BJ (cell line): ENCODE measurements around the gene WDR70. TPM values are rescaled to one million over a fixed set of nuclear protein-coding genes. Genes with fewer than 3 reads are reported as not detected.
"Not testable (repeated sequence)": the region's sequence is repeated elsewhere in the genome, so short reads cannot be mapped to it uniquely, and the experiment has no call there.

Experiments
- CTCF ChIA-PET: fragments of 350-600 bp; formaldehyde crosslinking; extraction: SDS; loops from one replicate; lab custom pipeline; 2021; ENCODE audit warnings: antibody characterized with exemption, inconsistent platforms; lab: Yijun Ruan, JAX
- POLR2A ChIA-PET: fragments of 300-600 bp; sonication (Branson Sonifier 250); formaldehyde crosslinking; extraction: SDS; loops from one replicate; lab custom pipeline; 2021; ENCODE audit warnings: antibody characterized with exemption; lab: Charles Lee
- DNase-seq: peaks from one replicate; pipeline ENCODE4 v3.0.0-alpha.2; 2011; ENCODE audit warnings: low read depth
- H3K27me3 ChIP-seq: 2 replicates; pipeline ENCODE4 v1.6.0; 2011; ENCODE audit warnings: low read length; ENCODE audit not compliant: control insufficient read depth, insufficient read depth
- H3K36me3 ChIP-seq: 2 replicates; pipeline ENCODE4 v1.5.1; 2011; ENCODE audit warnings: low read length; ENCODE audit not compliant: control insufficient read depth, insufficient read depth
- H3K4me3 ChIP-seq: 2 replicates; pipeline ENCODE4 v1.5.1; 2011; ENCODE audit warnings: low read depth, mild to moderate bottlenecking, control low read depth, low read length
- CTCF ChIP-seq: IDR thresholded peaks from 2 replicates; pipeline ENCODE4 v1.5.1; 2011; ENCODE audit warnings: low read depth, mild to moderate bottlenecking, control low read depth, inconsistent platforms, low read length, moderate library complexity; ENCODE audit not compliant: insufficient read depth
- polyA plus RNA-seq: library from polyadenylated mRNA; depleted of rRNA; stranded (reverse); fragments of >200 nt; gene quantifications from 2 replicates; pipeline ENCODE4 v1.2.3, GENCODE V29; 2011

The WDR70 gene
- polyA plus RNA-seq, 1 experiment, result 14.0 TPM

- Histone ChIP-seq H3K36me3 (no peaks in the 10 kb centered on the region), H3K4me3 (no peak overlapping the region), H3K27me3 (no peaks in the 10 kb centered on the region)
- POLR2A ChIA-PET, result no interaction called here
- DNase-seq, result no peak
- CTCF ChIA-PET, result interaction anchor here (1.5 kb wide), 1 partner anchor 40 kb away, joined by 3 read pairs; no protein-coding TSS in a partner anchor
- no peak for TF ChIP-seq CTCF
These were observed 304.0 kb downstream of the WDR70 start for GRCh38 chr5:37683072-37683471.

GRCh38 chr5:37685211-37685610 lies 306.1 kb downstream of the WDR70 start:
- DNase-seq, result no peak
- Histone ChIP-seq H3K4me3 (no peak overlapping the region), H3K36me3 (no peaks in the 10 kb centered on the region), H3K27me3 (no peaks in the 10 kb centered on the region)
- CTCF ChIA-PET, result no interaction called here
- no peak for TF ChIP-seq CTCF
- POLR2A ChIA-PET, result no interaction called here

- DNase-seq, result no peak
- TF ChIP-seq CTCF, result no peak
- CTCF ChIA-PET, result no interaction called here
- no peaks in the 10 kb centered on the region for H3K36me3 ChIP-seq
- POLR2A ChIA-PET, result no interaction called here
- H3K27me3 ChIP-seq, result no peaks in the 10 kb centered on the region
- no peak overlapping the region for H3K4me3 ChIP-seq
These were observed 306.7 kb downstream of the WDR70 start for GRCh38 chr5:37685816-37686215.

GRCh38 chr5:37688925-37689324 lies 309.8 kb downstream of the WDR70 start:
- DNase-seq, H3K36me3 ChIP-seq, H3K27me3 ChIP-seq, H3K4me3 ChIP-seq, POLR2A ChIA-PET, CTCF ChIA-PET: not testable (repeated sequence)

GRCh38 chr5:37694333-37694732 lies 315.2 kb downstream of the WDR70 start:
- CTCF ChIA-PET, result not testable (repeated sequence)

GRCh38 chr5:37694867-37695266 lies 315.7 kb downstream of the WDR70 start:
- no peak overlapping the region for H3K4me3 ChIP-seq
- POLR2A ChIA-PET, result no interaction called here
- H3K27me3 ChIP-seq, result no peaks in the 10 kb centered on the region
- TF ChIP-seq CTCF, result no peak
- no peak for DNase-seq
- CTCF ChIA-PET, result no interaction called here
- H3K36me3 ChIP-seq, result no peaks in the 10 kb centered on the region

More at GRCh38 chr5:37694333-37694732, 315.2 kb downstream of the WDR70 start:
- DNase-seq, POLR2A ChIA-PET, H3K4me3 ChIP-seq, H3K27me3 ChIP-seq, H3K36me3 ChIP-seq: not testable (repeated sequence)
